Fibroblast of the aortic adventitia (primary cell): Measurements from ENCODE around the gene FRAS1. TPM values are rescaled to one million over a fixed set of nuclear protein-coding genes. Genes with fewer than 3 reads are reported as not detected.
"Not testable (repeated sequence)": the region's sequence is repeated elsewhere in the genome, so short reads cannot be mapped to it uniquely, and the experiment has no call there.

Source experiments
- DNase-seq: peaks from one replicate; pipeline ENCODE4 v3.0.0-alpha.2; 2010; ENCODE audit warnings: low read depth
- H3K4me3 ChIP-seq: 2 replicates; pipeline ENCODE4 v1.5.1; 2011; ENCODE audit warnings: low read depth, mild to moderate bottlenecking, control low read depth, low read length, moderate library complexity
- CTCF ChIP-seq: IDR thresholded peaks from 2 replicates; pipeline ENCODE4 v1.5.1; 2011; ENCODE audit warnings: mild to moderate bottlenecking, low read length, control low read depth, inconsistent platforms; ENCODE audit not compliant: insufficient read depth
- total RNA-seq: library from RNA; depleted of rRNA; stranded (reverse); fragments of >200 nt; gene quantifications from 2 replicates; pipeline ENCODE4 v1.2.3, GENCODE V29; 2012; ENCODE audit warnings: low replicate concordance

Gene FRAS1
- total RNA-seq, 1 donor = 1.9 TPM

GRCh38 chr4:78250500-78250899 is 193.4 kb downstream of the FRAS1 start:
- no peak for DNase-seq
- no peak for TF ChIP-seq CTCF
- H3K4me3 ChIP-seq = no peak overlapping the region

- H3K4me3 ChIP-seq, DNase-seq: not testable (repeated sequence)
These were observed 195.7 kb downstream of the FRAS1 start for GRCh38 chr4:78252773-78253172.

GRCh38 chr4:78254893-78255292 is 197.8 kb downstream of the FRAS1 start:
- no peak for TF ChIP-seq CTCF
- no peak overlapping the region for H3K4me3 ChIP-seq
- no peak for DNase-seq

- TF ChIP-seq CTCF = no peak
- no peak for DNase-seq
- H3K4me3 ChIP-seq = no peak overlapping the region
These were observed 207.9 kb downstream of the FRAS1 start for GRCh38 chr4:78265006-78265405.

- H3K4me3 ChIP-seq = no peak overlapping the region
- no peak for DNase-seq
- TF ChIP-seq CTCF = no peak
These were observed 210.7 kb downstream of the FRAS1 start for GRCh38 chr4:78267790-78268189.

- no peak for TF ChIP-seq CTCF
- no peak for DNase-seq
- H3K4me3 ChIP-seq = no peak overlapping the region
These were observed 211.5 kb downstream of the FRAS1 start for GRCh38 chr4:78268597-78268996.

- not testable (repeated sequence) for DNase-seq, H3K4me3 ChIP-seq
These were observed 218.3 kb downstream of the FRAS1 start for GRCh38 chr4:78275450-78275849.

GRCh38 chr4:78286281-78286680 is 229.2 kb downstream of the FRAS1 start:
- no peak for TF ChIP-seq CTCF
- no peak for DNase-seq
- no peak overlapping the region for H3K4me3 ChIP-seq
